Pulmonary artery endothelial cell (primary cell): ENCODE measurements around the gene CCDC51. TPM values are rescaled to one million over a fixed set of nuclear protein-coding genes. Genes with fewer than 3 reads are reported as not detected.
"Not testable (repeated sequence)": the region's sequence is repeated elsewhere in the genome, so short reads cannot be mapped to it uniquely, and the experiment has no call there.

ENCODE experiments used
- DNase-seq: peaks from one replicate; pipeline ENCODE4 v3.0.0-alpha.2; 2011; ENCODE audit warnings: low read depth, low spot score
- total RNA-seq: library from RNA; depleted of rRNA; stranded (reverse); fragments of >200 nt; gene quantifications from 2 replicates; pipeline ENCODE4 v1.2.3, GENCODE V29; 2014

The CCDC51 gene
- total RNA-seq, 1 donor from 2014 or later = 20.7 TPM

DNA sequence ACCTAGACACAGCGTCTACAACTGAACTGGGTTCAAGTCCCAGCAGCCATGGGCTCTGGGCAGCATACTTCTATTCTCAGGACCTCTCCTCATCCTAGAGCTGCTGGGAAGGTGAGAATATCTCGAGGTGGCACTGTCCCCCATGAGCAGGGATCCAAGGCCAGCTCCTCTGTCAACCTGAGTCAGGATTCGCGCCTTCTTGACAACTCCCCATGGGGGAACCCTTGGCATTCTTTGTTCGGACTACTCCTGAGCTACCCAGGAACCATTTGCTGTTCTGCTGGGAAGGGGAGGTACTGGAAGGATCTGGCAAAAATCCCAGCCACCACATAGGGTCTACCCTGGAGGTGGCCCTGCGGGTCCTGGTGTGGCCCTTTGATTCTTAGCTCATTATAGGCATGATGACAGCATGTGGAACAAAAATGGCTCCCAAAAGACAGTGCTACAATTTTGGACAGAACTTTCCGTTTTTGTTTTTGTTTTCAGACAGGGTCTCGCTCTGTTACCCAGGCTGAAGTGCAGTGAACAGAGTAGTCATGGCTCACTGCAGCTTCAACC, 32.3 kb downstream of the CCDC51 start:
- no peak for DNase-seq

DNA sequence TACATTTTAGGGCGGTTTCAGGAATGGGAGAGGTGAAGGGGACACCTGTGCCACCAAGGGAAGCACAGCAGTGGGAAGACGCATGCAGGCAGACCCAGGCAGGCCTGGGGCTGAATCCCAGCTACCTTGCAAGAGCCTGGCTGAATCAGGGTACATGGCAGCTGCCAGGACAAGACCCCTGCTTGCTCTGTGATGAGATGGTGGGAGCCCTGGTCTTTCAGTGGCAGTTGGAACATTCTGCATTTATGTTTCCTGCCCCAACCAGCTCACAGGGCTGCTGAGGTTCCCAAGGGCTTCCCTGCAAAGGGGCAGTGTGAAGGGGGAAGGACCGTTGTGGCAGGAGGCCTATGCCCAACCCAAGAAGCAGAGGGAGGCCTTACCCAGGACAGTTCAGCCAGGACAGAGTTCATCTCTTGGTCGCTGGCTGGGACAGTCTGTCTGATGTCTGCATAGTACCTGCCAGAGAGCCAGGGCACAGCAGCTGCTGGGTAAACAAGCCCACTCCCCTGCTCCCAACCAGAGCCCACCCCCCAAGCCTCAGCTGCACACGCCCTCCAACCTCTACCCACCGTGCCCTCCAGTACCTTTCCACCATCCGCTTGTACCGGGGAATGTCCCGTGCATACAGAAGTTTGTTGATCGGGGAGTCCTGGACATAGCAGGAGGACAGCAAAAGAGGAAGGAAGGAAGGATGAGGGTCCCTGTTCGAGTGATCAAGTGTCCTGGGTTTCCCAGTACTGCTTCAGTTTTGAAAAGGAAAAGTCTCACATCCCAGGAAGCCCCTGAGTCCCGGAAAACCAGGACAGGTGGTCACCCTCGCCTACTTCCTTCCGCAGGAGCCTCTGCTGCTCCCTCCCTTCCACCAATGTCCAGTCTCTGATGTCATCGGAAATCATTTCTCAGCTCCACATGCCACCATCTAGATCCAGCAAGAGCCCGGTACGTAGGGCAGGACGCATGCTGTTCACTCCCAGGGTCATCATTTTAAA, 33.2 kb downstream of the CCDC51 start:
- no peak for DNase-seq

DNA sequence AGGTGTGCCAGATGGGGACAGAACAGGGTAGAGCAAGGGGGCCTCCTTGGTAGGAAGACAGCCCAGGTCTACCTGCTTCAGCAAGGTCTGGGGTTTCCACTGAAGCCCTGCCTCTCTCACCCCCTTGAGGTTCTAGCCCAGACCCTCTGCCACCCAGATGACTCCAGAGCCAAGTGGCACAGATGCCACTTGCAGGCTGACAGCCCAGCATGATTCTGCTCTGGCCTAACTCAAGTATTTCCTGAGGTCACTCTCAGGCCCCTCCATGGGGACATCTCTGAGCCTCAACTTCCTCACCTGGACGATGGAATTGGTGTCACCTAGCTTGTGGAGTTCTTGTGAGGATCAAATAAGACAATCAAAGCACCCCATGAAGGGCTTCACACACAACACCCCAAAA, 33.9 kb downstream of the CCDC51 start:
- DNase-seq = no peak

DNA sequence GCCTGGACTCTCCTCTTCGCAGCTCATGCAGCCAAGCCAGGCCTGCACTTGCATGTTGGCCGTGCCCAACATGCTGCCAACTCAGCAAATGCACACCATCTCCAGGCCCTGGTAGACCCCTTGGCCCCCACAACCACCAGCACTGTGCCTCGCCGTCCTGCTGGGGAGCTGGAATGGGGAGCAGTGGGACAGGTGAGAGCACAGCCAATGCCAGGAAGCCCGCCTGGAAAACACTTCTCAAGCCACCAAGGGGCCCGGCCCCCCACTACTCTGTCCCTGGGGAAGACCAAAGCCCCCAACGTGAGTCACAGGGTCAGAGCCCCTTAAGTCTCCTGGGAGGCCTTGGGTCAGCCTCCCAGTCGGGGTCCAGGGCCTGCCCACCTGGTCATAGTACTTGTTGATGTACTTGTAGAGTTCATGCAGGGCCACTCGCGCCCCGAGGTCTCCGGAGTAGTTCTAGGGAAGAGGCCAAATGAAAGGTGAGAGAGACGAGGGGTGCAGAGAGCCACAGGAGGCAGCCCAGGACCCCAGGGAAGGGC, 34.5 kb downstream of the CCDC51 start:
- DNase-seq = no peak

DNA sequence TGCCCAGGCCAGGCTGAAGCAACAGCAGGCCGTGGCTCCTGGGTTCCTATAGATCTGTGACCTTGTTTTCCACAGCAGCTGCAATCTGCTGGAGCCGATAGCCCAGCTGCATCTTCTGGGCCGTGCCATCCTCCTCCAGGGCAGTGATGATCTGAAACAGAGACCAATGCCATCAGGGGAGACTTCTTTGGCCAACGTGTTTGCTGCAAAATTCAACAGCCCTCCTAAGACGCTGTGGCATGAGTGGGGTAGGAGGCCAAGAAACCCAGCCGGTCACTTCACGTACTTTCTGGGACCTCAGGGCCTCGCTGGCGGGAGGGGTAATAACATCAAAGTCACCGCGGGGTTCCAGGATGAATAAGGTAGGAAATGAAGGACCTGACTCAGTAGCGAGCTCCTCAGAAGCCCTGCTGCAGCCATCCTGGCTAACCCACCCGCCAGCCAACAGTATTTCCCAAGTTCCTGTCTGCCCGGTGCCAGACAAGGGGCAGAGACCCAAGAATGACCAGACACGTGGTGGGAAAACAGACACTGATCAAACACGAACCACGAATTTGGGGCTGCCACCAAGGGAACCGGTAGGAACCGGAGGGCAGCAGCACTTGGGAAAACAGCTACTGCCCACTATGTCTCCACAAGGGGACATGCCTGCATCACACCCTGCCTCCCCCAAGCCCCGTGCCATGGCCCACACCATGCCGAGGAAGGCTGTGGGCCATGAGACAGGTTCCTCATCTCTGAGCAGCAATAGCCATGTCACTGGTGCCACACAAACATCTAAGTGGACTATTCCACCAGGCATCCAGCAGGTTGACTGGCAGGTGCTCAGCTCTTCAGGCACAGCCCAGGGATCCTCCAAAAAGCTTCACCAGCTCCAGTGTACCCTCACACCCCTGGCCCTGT, 35.2 kb downstream of the CCDC51 start:
- DNase-seq = no peak

DNA sequence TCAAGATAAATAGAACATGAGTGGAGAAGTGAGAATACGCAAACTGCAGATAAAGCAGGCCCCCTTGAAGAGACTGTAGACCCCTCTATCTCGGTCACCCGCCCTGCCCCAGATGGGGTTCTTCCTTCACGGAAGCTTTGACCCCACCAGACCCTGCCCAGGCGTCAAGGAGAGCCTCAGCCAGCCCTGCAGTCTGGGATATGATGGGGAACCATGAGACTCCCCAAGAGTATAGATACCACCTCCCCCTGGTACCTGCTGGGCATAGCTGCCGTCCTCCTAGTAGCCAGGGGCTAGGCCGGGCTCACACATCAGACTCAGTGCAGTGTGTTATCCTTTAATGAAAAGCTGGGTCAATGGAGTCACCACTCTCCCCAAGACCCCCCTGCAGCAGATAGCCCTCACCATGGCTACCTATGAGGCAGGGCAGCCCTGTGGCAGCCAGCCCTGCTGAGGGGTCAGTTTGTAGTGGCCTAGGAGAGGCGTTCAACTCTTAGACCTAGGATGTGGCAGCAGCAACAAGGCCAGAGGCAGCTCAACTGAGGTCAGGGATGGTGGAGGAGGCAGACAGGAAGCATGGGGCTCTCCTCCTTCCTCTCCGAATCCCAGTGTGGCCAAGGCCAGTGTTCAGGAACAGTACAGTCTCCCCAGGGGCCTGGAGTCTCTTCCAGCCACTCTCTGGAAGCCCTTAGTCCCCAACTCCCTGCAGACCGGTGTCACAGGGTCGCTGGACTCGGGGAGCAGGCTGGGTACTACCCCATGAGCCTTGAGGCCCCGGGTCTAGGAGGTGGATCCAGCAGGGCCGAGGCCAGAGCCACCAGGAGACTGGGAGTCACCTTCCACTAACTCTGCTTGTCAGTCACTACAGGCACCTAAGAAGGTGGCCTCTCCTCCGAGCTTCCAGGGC, 36.1 kb downstream of the CCDC51 start:
- no peak for DNase-seq

DNA sequence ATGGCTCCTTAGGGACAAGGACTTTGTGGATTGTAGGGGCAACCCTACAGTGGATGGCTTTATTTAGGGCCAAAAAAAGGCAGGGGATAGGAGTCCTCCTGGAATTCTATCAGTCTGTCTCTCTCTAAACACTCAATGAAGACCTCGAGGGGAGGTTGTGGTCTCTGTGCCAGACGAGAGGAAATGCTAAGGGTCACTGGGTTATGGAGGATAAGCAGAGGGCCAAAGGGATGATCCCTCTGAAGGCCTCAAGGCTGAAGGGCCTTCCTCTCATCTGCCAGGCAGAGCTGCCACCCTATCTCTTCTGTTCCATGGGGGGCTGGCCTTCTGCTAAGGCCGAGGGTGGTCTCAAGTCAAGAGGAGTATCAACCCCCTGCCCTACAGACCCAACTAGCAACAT, 37.0 kb downstream of the CCDC51 start:
- DNase-seq = no peak

DNA sequence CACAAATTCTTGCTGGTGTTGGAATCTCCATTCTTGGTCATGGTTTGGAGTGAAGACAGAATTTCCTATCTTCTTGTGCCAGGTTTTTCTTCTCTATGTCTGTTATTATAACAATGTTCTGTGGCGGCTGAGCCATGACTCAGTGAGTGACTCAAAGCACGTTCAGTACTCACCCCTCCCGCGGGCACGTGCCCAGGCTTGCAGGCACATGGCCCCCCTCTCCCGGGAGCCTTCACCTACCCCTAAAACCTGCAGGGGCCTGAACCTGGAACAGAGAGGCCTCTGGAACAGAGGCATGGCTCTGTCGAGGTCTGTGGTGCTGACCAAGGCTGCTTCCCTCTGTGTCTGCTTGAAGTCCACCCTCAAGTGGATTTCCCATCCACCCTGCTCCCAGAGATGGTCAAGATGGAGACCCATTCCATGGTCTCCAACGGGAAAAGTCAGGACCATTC, 37.6 kb downstream of the CCDC51 start:
- peak; percentile 66 for DNase-seq

DNA sequence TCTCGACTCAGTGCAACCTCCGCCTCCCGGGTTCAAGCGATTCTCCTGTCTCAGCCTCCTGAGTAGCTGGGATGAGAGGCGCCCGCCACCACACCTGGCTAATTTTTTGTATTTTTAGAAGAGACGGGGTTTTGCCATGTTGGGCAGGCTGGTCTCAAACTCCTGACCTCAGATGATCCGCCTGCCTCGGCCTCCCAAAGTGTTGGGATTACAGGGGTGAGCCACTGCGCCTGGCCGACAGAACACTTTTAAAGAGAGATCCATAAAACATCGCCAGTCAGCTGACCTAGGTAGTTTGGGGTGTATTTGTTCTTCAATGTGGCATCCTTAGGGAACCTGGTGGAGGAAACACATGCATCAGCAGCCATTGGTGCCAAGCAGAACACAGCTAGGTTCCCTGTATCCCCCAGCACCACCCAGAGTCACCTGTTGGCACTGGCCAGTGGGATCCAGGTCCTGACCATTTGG, 38.5 kb downstream of the CCDC51 start:
- DNase-seq = not testable (repeated sequence)

DNA sequence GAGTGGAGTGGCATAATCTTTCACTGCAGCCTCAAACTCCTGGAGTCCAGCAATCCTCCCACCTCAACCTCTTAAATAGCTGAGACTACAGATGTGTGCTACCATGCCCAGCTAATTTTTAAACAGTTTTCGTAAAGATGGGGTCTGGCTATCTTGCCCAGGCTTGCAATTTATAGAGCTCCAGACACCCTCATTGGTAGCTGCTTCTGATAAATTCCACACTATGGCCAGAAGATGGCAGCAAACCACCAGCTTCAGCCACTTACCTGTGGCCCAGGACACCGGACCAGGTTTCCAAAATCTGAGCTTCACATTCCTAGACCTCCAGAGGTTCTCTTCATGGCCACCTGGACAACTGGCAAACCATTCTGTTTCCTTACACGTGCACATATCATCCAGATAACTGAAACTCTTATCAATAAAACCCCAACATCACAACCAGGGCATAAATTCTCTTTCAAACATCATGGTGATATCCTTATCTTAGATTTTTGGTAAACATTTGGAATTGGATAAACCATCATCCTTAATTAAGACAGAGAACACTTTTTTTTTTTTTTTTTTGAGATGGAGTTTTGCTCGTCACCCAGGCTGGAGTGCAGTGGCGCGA, 39.0 kb downstream of the CCDC51 start:
- DNase-seq = peak; percentile 20

DNA sequence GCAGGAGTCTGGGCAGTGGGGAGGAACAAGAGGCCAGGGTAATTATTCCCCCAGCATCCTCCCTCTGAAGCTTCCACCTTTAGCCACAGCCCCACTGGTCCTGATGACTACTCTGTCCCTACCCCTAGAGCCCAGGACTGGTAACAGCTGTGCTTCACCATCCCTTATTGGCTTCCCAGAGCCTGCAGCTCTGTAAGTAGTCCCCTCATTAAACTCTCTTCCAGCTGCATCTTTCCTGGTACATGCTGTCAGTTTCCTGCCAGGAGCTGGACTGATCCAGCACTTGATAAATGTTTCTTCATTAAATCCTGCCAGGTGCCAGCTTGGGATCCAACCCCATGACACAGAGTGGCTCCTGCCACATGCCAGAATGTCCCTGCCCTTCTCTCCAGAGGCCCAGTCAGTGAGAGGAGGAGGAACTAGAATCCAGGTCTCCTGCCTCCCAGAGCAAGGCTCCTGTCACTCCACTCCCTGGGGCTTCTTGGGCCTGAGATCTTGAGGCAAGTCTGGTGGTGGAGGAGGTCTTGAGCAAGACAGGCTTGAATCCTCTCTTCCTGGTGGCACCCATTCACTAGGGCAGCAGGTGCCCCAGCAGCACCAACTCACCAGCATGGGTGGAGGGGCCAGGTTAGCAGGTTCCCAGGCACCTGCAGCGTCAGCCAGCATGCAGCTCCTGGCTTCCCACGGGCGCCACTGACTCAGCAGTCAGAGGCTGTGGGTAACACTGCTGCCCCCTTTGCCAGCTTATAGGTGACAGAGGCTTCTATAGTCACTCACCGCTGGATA, 40.3 kb downstream of the CCDC51 start:
- no peak for DNase-seq

DNA sequence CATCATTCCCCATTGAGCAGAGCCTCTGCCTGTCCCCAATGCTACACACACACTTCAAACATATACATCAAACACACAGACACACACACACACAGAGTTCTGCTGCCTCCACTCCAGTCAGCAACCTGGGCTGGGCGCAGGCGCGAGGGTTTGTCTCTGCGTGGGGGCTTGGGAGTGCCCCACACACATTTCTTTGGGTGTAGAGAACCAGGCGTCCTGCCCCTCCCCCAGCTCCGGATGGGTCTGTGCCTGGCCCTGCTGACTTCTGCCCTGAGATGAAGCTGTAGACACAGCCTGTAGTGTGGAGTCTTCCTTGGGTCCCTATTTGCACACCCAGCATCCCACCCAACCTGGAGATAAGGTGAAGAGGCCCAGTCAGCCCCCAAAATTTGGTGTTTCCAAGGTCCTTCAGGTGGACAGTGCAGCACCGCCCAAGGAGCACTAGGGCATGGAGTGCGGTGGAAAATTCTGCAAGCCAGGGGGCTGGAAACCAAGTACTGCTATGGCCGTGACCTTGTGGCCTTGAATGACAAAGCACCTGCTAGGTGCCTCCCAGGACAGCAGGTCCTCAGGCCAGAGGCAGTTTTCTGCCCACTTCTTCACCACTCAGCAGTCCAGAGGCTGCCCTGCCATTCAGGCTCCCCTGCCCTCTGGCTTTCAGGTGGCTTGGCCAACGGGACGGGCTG, 41.1 kb downstream of the CCDC51 start:
- DNase-seq = no peak

DNA sequence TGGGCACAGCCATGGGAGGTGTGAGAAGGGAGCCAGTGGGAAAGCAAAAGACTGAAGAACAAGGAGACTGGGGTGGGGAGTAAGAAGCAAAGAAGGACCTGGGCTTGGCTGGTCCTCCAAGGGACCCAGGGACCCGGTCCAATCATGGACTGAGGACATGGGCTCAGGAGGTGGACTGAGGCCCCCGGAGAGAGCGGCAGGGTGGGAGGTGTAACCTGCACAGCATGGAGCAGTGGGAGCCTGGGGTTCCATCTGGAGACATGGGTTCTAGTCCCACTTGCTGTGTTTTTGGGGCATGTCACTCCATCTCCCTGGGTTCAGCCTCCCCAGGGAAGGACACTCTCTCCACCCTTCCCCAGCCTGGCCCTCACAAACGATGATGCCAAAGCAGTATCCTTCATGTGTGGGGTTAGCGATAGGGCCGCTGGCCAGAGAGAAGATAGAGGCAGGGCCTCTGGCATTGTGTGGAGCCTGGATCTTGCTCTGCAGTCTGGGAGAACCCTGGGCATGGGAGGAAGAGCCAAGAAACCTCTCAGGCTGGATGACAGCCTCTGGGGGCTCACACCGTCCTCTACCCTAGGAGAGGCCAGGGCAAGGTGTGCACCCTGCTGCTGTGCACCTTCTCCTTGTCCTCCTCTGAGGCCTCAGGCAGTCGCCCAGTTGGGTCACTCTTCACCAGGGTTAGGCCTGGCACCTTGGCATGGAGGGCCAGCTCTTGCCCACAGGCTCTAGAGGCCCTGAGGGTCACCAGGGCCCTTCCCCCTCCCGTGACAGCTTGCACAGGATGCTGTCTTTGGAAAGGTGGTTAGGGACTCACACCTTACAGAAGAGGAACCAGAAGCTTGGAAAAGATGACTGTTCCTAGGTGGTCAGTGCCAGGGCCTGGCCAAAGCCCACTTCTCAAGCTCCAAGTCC, 41.9 kb downstream of the CCDC51 start:
- no peak for DNase-seq

DNA sequence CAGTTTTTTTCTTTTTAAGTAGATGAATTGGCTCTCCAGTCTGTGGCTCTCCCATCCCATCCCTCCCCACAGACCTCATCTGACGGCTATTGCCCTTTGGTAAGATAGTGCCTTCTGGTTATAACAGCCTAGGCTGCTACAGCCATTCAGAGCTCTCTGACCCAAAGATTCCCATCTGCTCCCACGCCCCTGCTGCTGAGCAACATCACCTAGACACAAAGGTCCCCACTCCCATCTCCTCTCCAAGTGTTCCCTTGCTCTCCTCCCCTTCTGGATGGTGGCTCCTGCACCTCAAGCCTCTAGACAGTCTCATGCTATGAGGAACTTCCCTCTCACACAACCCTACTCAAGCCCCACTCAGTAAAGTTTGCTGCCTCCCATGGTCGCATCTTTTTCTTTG, 44.2 kb downstream of the CCDC51 start:
- no peak for DNase-seq

DNA sequence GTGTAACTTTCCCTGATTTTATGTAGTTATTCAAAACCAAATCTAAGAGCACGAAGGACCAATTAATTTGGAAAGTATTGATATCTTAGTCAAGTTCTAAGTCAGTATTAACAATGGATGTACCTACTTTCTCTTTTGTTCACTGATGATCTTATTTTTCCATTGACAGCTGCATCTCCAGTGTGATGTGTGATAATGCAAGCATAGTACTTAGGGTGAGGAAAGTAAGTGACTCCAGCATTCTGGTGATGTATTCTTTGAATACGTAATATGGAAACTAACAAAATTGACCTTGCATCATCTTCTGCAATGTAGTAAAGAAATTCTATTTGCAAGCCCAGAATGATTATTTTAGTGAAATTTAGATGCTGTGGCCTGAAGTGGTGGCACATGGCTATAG, 45.5 kb downstream of the CCDC51 start:
- no peak for DNase-seq

DNA sequence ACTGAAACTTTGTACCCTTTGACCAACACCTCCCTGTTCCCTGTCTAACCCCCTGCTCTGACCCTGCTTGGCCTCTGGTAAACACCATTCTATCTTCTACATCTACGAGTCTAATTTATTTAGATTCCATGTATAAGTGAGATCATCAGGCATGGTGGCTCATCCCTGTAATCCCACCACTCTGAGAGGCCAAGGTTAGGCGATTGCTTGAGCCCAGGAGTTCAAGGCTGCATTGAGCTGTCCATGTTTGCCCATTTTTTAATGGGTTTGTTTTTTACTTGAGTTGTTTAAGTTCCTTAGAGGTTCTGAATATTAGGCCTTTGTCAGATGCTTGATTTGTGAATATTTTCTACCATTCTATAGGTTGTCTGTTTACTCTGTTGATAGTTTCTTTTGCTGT, 51.0 kb downstream of the CCDC51 start:
- DNase-seq = no peak

DNA sequence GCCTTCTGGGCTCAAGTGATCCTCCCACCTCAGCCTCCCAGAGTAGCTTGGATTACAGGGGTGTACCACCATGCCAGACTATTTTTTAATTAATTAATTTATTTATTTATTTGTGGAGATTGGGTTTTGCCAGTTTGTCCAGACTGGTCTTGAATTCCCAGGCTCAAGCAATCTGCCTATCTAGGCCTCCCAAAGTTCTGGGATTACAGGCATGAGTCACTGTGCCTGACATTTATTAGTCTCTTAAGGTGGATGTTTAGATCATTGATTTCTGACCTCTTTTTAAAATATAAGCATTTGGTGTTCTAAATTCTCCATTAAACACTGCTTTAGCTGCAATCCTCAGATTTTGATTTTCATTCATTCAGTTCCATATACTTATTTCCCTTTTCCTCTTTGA, 52.3 kb downstream of the CCDC51 start:
- DNase-seq = no peak
